ENCODE measurements around the gene PRSS27. TPM values are rescaled to one million over a fixed set of nuclear protein-coding genes. Genes with fewer than 3 reads are reported as not detected.

The PRSS27 gene
- total and polyA plus RNA-seq, 2 of the 8 experiments (the other 6 are each of a cell fraction or from before 2014, with no cell fraction given), result 1.3 to 7.5 TPM

DNA sequence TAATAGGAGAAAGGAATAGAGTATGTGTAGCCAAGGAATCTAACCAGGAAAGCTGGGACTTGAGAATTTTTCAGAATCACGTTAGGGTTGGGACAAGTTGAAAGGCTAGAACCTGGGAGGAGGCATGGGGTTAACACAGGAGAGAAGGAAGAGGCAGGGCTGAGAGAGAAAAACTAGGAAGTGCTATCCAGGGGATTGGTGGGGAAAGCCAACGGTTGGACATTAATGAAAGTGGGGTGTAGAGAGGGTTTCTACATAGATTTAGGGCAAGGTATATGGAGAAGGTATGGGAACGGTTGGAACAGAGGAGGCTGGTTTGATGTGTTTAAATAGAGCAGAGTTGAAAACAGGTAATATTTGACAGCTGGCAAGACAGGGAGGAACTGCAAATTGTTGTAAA lies 35.1 kb upstream of the PRSS27 start:
- no peak overlapping the region for H3K14ac ChIP-seq (ENCODE audit: insufficient read length)
- POLR2A ChIA-PET (ENCODE audit: partially characterized antibody), result interaction anchor here (1.1 to 8.3 kb wide), 5 partner anchors 8 to 20 kb away, joined by 3 to 180 read pairs (median 96); partner anchors contain the start of gene ELOB
- no peak overlapping the region for H2BK5ac ChIP-seq (ENCODE audit: low read depth, low read length)
- no peak overlapping the region for H3K18ac ChIP-seq (ENCODE audit: extremely low read depth, low read length)
- H4K8ac ChIP-seq (ENCODE audit: extremely low read depth, insufficient read depth, low read length), result no peak overlapping the region
- H3K27me3 ChIP-seq (replicated peaks in 1 of 4; ENCODE audit: control insufficient read depth in 3 of 4, extremely low read depth in 1 of 4, insufficient read depth in 3 of 4, low read length in 3 of 4), result no peaks in the 10 kb centered on the region
- H4K91ac ChIP-seq (replicated peaks; ENCODE audit: insufficient read length, low read length), result no peak overlapping the region
- H3K56ac ChIP-seq (replicated peaks; ENCODE audit: insufficient read length, low read depth, low read length), result no peak overlapping the region
- H3K23ac ChIP-seq (ENCODE audit: insufficient read length), result no peak overlapping the region
- CTCF ChIA-PET (ENCODE audit: partially characterized antibody), result no interaction called here
- peaks cover 21 to 45% (median 37%) of the 10 kb centered on the region in 4 experiments for H3K36me3 ChIP-seq (ENCODE audit: control insufficient read depth in 2 of 4, insufficient read depth in 4 of 4, low read length in 3 of 4)
- 67 to 100% methylated on average over 1 to 3 of the region's 3 CpGs for WGBS, 2 experiments (ENCODE audit: extremely low coverage in 1 of 2, insufficient coverage in 1 of 2, insufficient read length in 1 of 2, insufficient replicate concordance in 2 of 2, low coverage in 1 of 2, low lambda C conversion rate in 2 of 2, missing lambda C conversion rate in 1 of 2)
- H3K4me1 ChIP-seq (replicated peaks in 1 of 4; ENCODE audit: control insufficient read depth in 3 of 4, insufficient read depth in 4 of 4, low read length in 3 of 4), result peaks cover 2 to 8% (median 5%) of the 10 kb centered on the region in 4 experiments; a peak in 6 of 7 replicates
- H3K9me3 ChIP-seq (ENCODE audit: insufficient read depth in 2 of 2, low read depth in 1 of 2, low read length in 1 of 2), result peaks cover 0 to 2% of the 10 kb centered on the region in 2 experiments; a peak in 1 of 4 replicates
- H2BK120ac ChIP-seq (replicated peaks; ENCODE audit: low read depth, low read length), result no peak overlapping the region
- H3K79me1 ChIP-seq (ENCODE audit: low read depth, low read length), result peaks cover 5% of the 10 kb centered on the region; the same call in 1 of the 2 replicates
- no peak overlapping the region for H3K27ac ChIP-seq (ENCODE audit: low read depth, low read length)
- peaks cover 21 to 25% of the 10 kb centered on the region in 2 experiments for H4K20me1 ChIP-seq (replicated peaks in 1 of 2; ENCODE audit: control insufficient read depth in 1 of 2, insufficient read depth in 2 of 2, low read length in 2 of 2)
- no peak overlapping the region for H2BK20ac ChIP-seq (ENCODE audit: low read length)
- no peak overlapping the region for H2BK12ac ChIP-seq (ENCODE audit: low read depth, low read length)
- H3K4me3 ChIP-seq (ENCODE audit: extremely low read depth in 1 of 4, insufficient read depth in 2 of 4, low read depth in 3 of 4, low read length in 4 of 4), result peak overlapping the region in 3 of 4 experiments; percentile 14 to 89 (median 88); a peak in 5 of 8 replicates
- peaks cover 8% of the 10 kb centered on the region; the same call in 1 of the 2 replicates for H3K23me2 ChIP-seq (ENCODE audit: low read depth, low read length)
- H3K4ac ChIP-seq (replicated peaks; ENCODE audit: insufficient read length, low read depth, low read length), result no peak overlapping the region
- no peak overlapping the region for H2AK5ac ChIP-seq (ENCODE audit: low read depth, low read length)
- peak overlapping the region; percentile 77 to 82 for H3K4me2 ChIP-seq (ENCODE audit: insufficient read depth in 1 of 2, low read depth in 2 of 2, low read length in 2 of 2)
- peaks cover 52 to 79% of the 10 kb centered on the region in 2 experiments for H3K79me2 ChIP-seq (ENCODE audit: control insufficient read depth in 1 of 2, insufficient read depth in 2 of 2, low read length in 2 of 2)
- no peak for TF ChIP-seq RAD21 (IDR thresholded peaks at IDR 0.05 in 1 of 2, conservative IDR thresholded peaks at IDR 0.05 in 1 of 2; ENCODE audit: low read depth in 2 of 2, low read length in 2 of 2)
- TF ChIP-seq BRCA1 (IDR thresholded peaks at IDR 0.05; ENCODE audit: low read depth, low read length), result no peak
- TF ChIP-seq, protein P1, sequence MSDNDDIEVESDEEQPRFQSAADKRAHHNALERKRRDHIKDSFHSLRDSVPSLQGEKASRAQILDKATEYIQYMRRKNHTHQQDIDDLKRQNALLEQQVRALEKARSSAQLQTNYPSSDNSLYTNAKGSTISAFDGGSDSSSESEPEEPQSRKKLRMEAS (IDR thresholded peaks at IDR 0.05), result no peak
- no peak for TF ChIP-seq CBX8 (IDR thresholded peaks at IDR 0.05; ENCODE audit: borderline replicate concordance, low read depth, low read length)
- TF ChIP-seq POLR2AphosphoS5 (IDR thresholded peaks at IDR 0.05; ENCODE audit: low read depth, low read length), result 0 out of 2 replicates have a peak, but pooled peaks have one; percentile 19
- no peak for TF ChIP-seq JUN (IDR thresholded peaks at IDR 0.05; ENCODE audit: low read depth, low read length)
- no peak overlapping the region for H2BK15ac ChIP-seq (ENCODE audit: low read length)
- H3K9ac ChIP-seq (replicated peaks in 1 of 4; ENCODE audit: extremely low read depth in 1 of 4, low read depth in 3 of 4, low read length in 3 of 4), result peak overlapping the region in 2 of 4 experiments; percentile 12 to 38; a peak in 1 of 7 replicates
- no peak for FAIRE-seq
- no peak overlapping the region for H4K5ac ChIP-seq (ENCODE audit: insufficient read length, low read depth, low read length)
- DNase-seq (ENCODE audit: low read depth in 1 of 2, low spot score in 2 of 2), result no peak
- H2AFZ ChIP-seq (ENCODE audit: low read length), result no peak overlapping the region
